ACC112 (cell line): ENCODE data around the gene FCHSD2.
"Not testable (repeated sequence)": the region's sequence is repeated elsewhere in the genome, so short reads cannot be mapped to it uniquely, and the experiment has no call there.

Experiments
- H2AFZ ChIP-seq: fragments of 200-600 bp; sonication (generic); one replicate; pipeline ENCODE4 v1.6.0; 2017; ENCODE audit warnings: antibody characterized with exemption, low read length; ENCODE audit not compliant: unreplicated experiment
- H3K27ac ChIP-seq: fragments of 200-600 bp; sonication (generic); 2 replicates; pipeline ENCODE4 v1.5.1; 2014; ENCODE audit warnings: low read depth, mild to moderate bottlenecking, antibody characterized with exemption, low read length, moderate library complexity
- H3K27me3 ChIP-seq: fragments of 200-600 bp; sonication (generic); 2 replicates; pipeline ENCODE4 v1.6.1; 2014; ENCODE audit warnings: mild to moderate bottlenecking, antibody characterized with exemption, low read length, moderate library complexity, mixed read lengths; ENCODE audit not compliant: insufficient read depth
- H3K36me3 ChIP-seq: fragments of 200-600 bp; sonication (generic); 2 replicates; pipeline ENCODE4 v1.6.1; 2016; ENCODE audit warnings: mild to moderate bottlenecking, antibody characterized with exemption, low read length, moderate library complexity, mixed read lengths; ENCODE audit not compliant: insufficient read depth
- H3K4me1 ChIP-seq: fragments of 200-600 bp; sonication (generic); one replicate; pipeline ENCODE4 v1.6.1; 2016; ENCODE audit warnings: low read length, mixed read lengths; ENCODE audit not compliant: insufficient read depth, unreplicated experiment, control insufficient read depth
- H3K4me3 ChIP-seq: fragments of 200-600 bp; sonication (generic); 2 replicates; pipeline ENCODE4 v1.5.1; 2014; ENCODE audit warnings: mild to moderate bottlenecking, low read depth, low read length
- H3K79me2 ChIP-seq: fragments of 200-600 bp; sonication (generic); one replicate; pipeline ENCODE4 v1.6.0; 2016; ENCODE audit warnings: low read length; ENCODE audit not compliant: control insufficient read depth, unreplicated experiment, insufficient read depth

FCHSD2 gene

DNA sequence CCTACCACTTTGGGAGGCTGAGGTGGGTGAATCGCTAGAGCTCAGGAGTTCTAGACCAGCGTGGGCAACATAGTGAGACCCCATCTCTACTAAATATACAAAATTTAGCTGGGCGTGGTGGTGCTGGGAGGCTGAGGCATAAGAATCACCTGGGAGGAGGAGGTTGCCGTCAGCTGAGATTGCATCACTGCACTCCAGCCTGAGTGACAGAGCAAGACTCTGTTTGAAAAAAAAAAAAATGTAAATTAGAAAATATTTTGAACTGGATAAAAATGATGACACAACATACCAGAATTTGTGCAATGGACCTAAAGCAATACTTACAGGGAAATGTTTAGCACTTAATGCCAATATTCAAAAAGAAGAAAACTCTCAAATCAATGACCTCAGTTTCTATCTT, 281.5 kb downstream of the FCHSD2 start:
- Histone ChIP-seq H3K36me3 (no peaks in the 10 kb centered on the region), H3K79me2 (no peaks in the 10 kb centered on the region), H3K27ac (no peak overlapping the region), H3K4me3 (no peak overlapping the region), H2AFZ (no peak overlapping the region), H3K27me3 (no peaks in the 10 kb centered on the region), H3K4me1 (peaks cover 25% of the 10 kb centered on the region)

DNA sequence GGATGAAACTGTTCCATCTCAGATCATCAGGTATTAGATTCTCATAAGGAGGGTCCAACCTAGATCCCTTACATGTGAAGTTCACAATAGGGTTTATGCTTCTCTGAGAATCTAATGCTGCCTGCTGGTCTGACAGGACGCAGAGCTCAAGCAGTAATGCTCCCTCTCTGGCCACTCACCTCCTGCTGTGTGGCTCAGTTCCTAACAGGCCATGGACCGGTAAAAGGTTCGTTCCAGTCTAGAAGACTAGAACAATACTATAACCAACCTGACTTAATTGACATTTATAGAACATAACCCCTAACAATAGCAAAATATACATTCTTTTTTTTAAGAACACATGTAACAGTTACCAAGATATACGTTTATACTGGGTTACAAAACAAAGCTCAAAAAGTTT, 282.1 kb downstream of the FCHSD2 start:
- Histone ChIP-seq H3K4me1 (peaks cover 21% of the 10 kb centered on the region), H3K4me3 (no peak overlapping the region), H2AFZ (no peak overlapping the region), H3K79me2 (no peaks in the 10 kb centered on the region), H3K36me3 (no peaks in the 10 kb centered on the region), H3K27ac (no peak overlapping the region), H3K27me3 (no peaks in the 10 kb centered on the region)

DNA sequence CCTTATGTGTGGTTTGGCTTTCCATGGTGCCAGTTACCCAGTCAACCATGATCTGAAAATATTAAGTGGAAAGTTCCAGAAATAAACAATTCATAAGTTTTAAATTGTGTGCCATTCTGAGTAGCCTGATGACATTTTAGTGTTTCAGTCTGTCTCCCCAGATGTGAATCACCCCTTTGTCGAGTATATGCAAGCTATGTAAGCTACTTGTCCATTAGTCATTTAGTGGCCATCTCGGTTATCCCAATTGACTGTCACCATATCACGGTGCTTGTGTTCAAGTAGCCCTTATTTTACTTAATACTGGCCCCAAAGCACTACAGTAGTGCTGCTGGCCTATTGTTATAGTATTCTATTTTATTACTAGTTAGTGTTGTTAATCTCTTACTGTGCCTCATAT, 283.0 kb downstream of the FCHSD2 start:
- Histone ChIP-seq H3K4me3 (no peak overlapping the region), H3K27ac (no peak overlapping the region), H3K36me3 (no peaks in the 10 kb centered on the region), H3K27me3 (no peaks in the 10 kb centered on the region), H3K79me2 (no peaks in the 10 kb centered on the region), H2AFZ (no peak overlapping the region), H3K4me1 (peaks cover 14% of the 10 kb centered on the region)

DNA sequence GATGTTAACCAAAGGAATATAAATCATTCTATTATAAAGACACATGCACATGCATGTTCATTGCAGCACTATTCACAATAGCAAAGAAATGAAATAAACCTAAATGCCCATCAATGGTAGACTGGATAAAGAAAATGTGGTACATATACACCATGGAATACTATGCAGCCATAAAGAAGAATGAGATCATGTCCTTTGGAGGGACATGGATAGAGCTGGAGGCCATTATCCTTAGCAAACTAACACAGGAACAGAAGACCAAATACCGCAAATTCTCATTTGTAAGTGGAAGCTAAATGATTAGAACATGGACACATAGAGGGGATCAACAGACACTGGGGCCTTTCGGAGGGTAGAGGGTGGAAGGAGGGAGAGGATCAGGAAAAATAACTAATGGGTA, 283.9 kb downstream of the FCHSD2 start:
- not testable (repeated sequence) for H3K4me3 ChIP-seq, H3K36me3 ChIP-seq, H3K27me3 ChIP-seq, H3K79me2 ChIP-seq, H2AFZ ChIP-seq, H3K27ac ChIP-seq
- H3K4me1 ChIP-seq, result peaks cover 14% of the 10 kb centered on the region

DNA sequence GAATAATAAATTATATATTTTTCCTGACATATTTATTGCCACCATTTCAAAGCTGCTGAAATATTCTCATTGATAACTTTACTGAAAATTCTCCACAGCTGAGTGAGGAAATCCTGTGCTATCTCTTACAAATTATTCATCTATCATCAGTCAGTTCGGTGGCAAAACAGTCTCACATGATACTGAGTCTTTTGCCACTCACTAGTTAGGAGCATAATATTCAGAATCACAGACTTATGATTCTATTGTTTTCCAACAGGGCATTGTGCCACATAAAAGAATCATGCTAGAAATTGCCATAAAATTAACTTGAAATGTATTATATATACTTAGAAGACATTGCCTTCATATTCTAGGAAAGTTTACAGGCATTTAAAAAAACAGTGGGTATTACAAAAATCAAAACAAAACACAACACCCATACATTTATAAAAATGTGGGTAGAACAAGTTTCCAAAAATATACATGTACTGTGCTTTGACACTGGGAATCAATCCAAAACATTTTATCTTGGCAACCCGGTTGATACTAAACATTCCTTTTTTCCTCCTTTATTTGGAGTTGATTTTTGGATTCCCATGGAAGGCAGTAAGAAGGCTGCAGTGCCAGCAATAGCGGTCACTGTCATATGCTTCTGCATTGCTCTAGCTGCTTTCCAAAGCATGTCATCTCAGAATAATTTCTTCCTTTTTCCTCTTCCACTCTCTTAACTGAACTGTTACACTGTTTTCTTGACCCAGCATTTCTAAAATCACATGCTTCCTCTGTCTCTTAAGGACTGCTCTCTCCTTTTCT, 285.4 kb downstream of the FCHSD2 start:
- Histone ChIP-seq H3K79me2 (no peaks in the 10 kb centered on the region), H3K27ac (peak overlapping the region; percentile 17; the same call in 1 of the 2 replicates), H3K36me3 (no peaks in the 10 kb centered on the region)

DNA sequence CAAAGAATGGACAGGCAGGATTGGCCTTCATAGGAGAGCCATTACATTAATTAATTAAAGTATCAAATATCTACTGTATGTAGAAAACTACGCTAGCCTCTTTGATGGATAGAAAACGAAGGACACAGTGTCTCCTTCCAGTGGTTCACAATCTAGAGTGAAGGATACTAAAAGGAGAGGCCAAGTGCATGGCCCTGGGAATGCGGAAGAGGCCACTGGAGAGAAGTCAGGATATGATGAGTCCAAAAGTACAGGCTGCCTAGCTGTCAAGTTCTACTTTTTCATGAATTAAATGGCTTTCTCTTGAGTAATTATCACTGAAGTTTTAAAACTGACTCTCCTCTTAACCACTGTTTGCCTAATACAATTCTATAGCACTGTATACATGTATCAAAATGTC, 286.1 kb downstream of the FCHSD2 start:
- Histone ChIP-seq H3K27me3 (no peaks in the 10 kb centered on the region), H3K36me3 (no peaks in the 10 kb centered on the region), H2AFZ (no peak overlapping the region), H3K4me3 (no peak overlapping the region), H3K27ac (no peak overlapping the region), H3K79me2 (no peaks in the 10 kb centered on the region), H3K4me1 (peaks cover 14% of the 10 kb centered on the region)

More for the DNA sequence above, 285.4 kb downstream of the FCHSD2 start:
- no peak overlapping the region for H2AFZ ChIP-seq
- H3K27me3 ChIP-seq, result no peaks in the 10 kb centered on the region
- peaks cover 14% of the 10 kb centered on the region for H3K4me1 ChIP-seq
- no peak overlapping the region for H3K4me3 ChIP-seq

DNA sequence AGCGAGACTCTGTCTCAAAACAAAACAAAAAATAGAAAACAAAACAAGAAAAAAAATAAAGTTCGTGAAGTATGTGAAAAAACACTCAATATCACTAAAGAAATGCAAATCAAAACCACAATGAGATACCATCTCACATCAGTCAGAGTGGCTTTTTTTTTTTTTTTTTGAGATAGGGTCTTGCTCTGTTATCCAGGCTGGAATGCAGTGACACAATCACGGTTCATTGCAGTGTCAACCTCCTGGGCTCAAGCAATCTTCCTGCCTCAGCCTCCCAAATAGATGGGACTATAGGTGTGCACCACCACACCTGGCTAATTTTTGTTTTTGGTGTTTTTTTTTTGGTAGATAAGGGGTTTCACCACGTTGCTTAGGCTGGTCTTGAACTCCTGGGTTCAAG, 290.4 kb downstream of the FCHSD2 start:
- Histone ChIP-seq H3K36me3 (no peaks in the 10 kb centered on the region), H3K27ac (no peak overlapping the region), H3K4me3 (no peak overlapping the region), H3K27me3 (no peaks in the 10 kb centered on the region), H2AFZ (no peak overlapping the region), H3K79me2 (no peaks in the 10 kb centered on the region), H3K4me1 (peaks cover 9% of the 10 kb centered on the region)

DNA sequence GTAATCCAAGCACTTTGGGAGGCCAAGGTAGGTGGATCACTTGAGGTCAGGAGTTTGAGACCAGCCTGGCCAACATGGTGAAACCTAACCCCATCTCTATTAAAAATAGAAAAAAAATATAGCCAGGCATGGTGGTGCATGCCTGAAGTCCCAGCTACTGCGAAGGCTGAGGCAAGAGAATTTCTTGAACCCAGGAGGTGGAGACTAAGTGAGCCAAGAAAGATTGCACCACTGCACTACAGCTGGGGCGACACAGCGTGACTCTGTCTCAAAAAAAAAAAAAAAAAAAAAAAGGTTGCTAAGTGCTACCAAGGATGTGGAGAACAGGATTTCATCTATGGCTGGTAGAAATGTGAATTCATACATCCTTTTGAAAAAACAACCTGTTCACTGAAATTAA, 291.3 kb downstream of the FCHSD2 start:
- no peaks in the 10 kb centered on the region for H3K27me3 ChIP-seq
- no peak overlapping the region for H2AFZ ChIP-seq
- no peak overlapping the region for H3K4me3 ChIP-seq
- peaks cover under 1% of the 10 kb centered on the region for H3K4me1 ChIP-seq
- no peak overlapping the region for H3K27ac ChIP-seq
- H3K36me3 ChIP-seq, result no peaks in the 10 kb centered on the region
- no peaks in the 10 kb centered on the region for H3K79me2 ChIP-seq

DNA sequence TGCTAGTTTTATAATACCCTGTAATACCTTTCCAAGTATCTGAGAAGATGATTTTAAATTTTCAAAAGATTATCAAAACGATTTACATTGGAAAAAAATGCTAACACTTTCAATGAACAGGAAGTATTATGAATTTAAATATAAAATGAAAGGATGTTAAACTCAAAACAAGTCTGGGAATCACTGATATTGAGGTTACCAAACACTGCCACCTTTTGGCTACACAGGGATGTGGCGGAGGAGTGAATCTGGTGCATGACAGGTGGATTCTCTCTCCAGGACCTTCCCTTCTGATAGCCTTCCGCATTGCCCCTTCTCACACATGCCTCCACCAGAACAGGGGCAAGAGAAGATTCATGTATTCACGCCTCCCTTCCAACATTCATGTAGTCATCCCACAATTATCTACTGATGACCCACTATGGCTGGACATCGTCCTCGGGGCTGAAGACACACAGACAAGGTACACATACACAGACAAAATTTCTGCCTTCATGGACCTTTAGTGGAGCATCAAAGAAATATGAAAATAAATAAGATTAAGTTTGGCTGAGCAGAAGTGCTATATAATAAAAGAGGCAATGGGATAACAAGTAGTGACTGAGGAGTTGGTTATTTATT, 293.2 kb downstream of the FCHSD2 start:
- Histone ChIP-seq H3K36me3 (no peaks in the 10 kb centered on the region), H2AFZ (no peak overlapping the region), H3K4me3 (no peak overlapping the region), H3K27me3 (no peaks in the 10 kb centered on the region), H3K27ac (no peak overlapping the region), H3K4me1 (no peaks in the 10 kb centered on the region), H3K79me2 (no peaks in the 10 kb centered on the region)

DNA sequence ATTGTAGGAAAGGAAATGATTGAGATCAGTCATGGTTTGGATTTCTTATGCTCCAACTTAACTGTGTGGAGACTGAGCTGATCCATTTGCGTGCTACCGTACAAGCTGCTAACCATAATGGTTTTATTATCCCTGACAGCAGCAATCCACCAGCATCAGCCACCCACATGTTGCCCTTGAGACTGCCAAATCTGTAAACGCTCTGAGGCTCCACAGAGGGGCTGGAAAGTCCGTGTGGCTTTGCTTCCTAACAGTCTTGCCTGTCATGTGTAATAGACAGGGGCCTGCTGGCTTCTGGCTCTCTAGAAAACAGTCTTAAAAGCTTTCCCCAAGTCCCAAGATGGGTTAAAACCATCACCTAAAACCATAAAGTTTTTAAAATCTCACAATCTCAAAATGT, 297.8 kb downstream of the FCHSD2 start:
- no peaks in the 10 kb centered on the region for H3K79me2 ChIP-seq
- H3K36me3 ChIP-seq, result no peaks in the 10 kb centered on the region
- no peak overlapping the region for H3K27ac ChIP-seq
- no peak overlapping the region for H2AFZ ChIP-seq
- H3K27me3 ChIP-seq, result no peaks in the 10 kb centered on the region
- no peak overlapping the region for H3K4me3 ChIP-seq
- H3K4me1 ChIP-seq, result peaks cover 11% of the 10 kb centered on the region
